Suprapubic skin (tissue), 3 donors: ENCODE data around the gene EMID1.

ENCODE experiments used
- POLR2A ChIP-seq, 2 donors: fragments of 450-650 bp; IDR thresholded peaks; one replicate each; pipeline ENCODE4 v1.6.1; 2017; ENCODE audit warnings: antibody characterized with exemption in 2 of 2, mild to moderate bottlenecking in 2 of 2, moderate library complexity in 2 of 2
- TF ChIP-seq, protein P1 (sequence below), 2 donors: fragments of 200-600 bp in 1 of 2; fragments of 450-650 bp in 1 of 2; sonication (generic) in 1 of 2; IDR thresholded peaks; one replicate each; pipeline ENCODE4 v1.5.1; 2016 to 2019; ENCODE audit warnings: antibody characterized with exemption in 2 of 2, mild to moderate bottlenecking in 1 of 2, moderate library complexity in 1 of 2

GRCh38 chr22:29226351-29226981, 20.8 kb downstream of the EMID1 start:
- TF ChIP-seq, protein P1, sequence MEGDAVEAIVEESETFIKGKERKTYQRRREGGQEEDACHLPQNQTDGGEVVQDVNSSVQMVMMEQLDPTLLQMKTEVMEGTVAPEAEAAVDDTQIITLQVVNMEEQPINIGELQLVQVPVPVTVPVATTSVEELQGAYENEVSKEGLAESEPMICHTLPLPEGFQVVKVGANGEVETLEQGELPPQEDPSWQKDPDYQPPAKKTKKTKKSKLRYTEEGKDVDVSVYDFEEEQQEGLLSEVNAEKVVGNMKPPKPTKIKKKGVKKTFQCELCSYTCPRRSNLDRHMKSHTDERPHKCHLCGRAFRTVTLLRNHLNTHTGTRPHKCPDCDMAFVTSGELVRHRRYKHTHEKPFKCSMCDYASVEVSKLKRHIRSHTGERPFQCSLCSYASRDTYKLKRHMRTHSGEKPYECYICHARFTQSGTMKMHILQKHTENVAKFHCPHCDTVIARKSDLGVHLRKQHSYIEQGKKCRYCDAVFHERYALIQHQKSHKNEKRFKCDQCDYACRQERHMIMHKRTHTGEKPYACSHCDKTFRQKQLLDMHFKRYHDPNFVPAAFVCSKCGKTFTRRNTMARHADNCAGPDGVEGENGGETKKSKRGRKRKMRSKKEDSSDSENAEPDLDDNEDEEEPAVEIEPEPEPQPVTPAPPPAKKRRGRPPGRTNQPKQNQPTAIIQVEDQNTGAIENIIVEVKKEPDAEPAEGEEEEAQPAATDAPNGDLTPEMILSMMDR (IDR thresholded peaks at IDR 0.05), result no peak
- no peak for TF ChIP-seq POLR2A (IDR thresholded peaks at IDR 0.05)
